Adrenal gland (tissue), 12 donors: ENCODE results near the gene MUC22. TPM values are rescaled to one million over a fixed set of nuclear protein-coding genes. Genes with fewer than 3 reads are reported as not detected.
A peak's percentile ranks its signal among the peaks of the same experiment; 100 is the strongest.
"Not testable (repeated sequence)": the region's sequence is repeated elsewhere in the genome, so short reads cannot be mapped to it uniquely, and the experiment has no call there.

Experiments
- DNase-seq, 7 donors: peaks; one replicate each; pipeline ENCODE4 v3.0.0-alpha.2; 2019 to 2020
- H3K27ac ChIP-seq, 5 donors: fragments of 200-600 bp; sonication (generic) in 4 of 5; 1 replicate in 3 of 5; 2 replicates in 2 of 5; pipeline versions ENCODE4 v1.5.1 to v1.8.0; 2016 to 2020; ENCODE audit warnings: mild to moderate bottlenecking in 1 of 5
- H3K27me3 ChIP-seq: fragments of 200-600 bp; 2 replicates; pipeline ENCODE4 v1.8.0; 2021
- H3K36me3 ChIP-seq, 2 donors: fragments of 200-600 bp; replicated peaks in 1 of 2; 1 replicate in 1 of 2; 2 replicates in 1 of 2; pipeline versions ENCODE4 v1.5.1 to v1.8.0; 2018 to 2022
- H3K4me1 ChIP-seq, 2 donors: fragments of 200-600 bp; replicated peaks in 1 of 2; 1 replicate in 1 of 2; 2 replicates in 1 of 2; pipeline versions ENCODE4 v1.5.1 to v1.8.0; 2018 to 2021
- H3K4me3 ChIP-seq, 4 donors: fragments of 200-600 bp; sonication (generic) in 3 of 4; one replicate each; pipeline ENCODE4 v1.5.1; 2016 to 2018
- H3K9me3 ChIP-seq, 3 donors: fragments of 200-600 bp; sonication (generic) in 1 of 3; replicated peaks in 1 of 3; 1 replicate in 2 of 3; 2 replicates in 1 of 3; pipeline versions ENCODE4 v1.5.1 to v1.8.0; 2016 to 2021
- CTCF ChIP-seq, 6 experiments: fragments of 450-650 bp in 4 of 6; fragments of 200-600 bp in 2 of 6; sonication (generic) in 1 of 6; IDR thresholded peaks; 1 replicate in 5 of 6; 2 replicates in 1 of 6; pipeline versions ENCODE4 v1.5.1 to v1.8.0; 2016 to 2021; ENCODE audit warnings: antibody characterized with exemption in 6 of 6, mild to moderate bottlenecking in 2 of 6, moderate library complexity in 1 of 6
- POLR2A ChIP-seq, 2 donors: fragments of 450-650 bp; IDR thresholded peaks; one replicate each; pipeline ENCODE4 v1.6.1; 2017; ENCODE audit warnings: antibody characterized with exemption in 2 of 2, mild to moderate bottlenecking in 2 of 2, moderate library complexity in 1 of 2
- WGBS, 4 donors: extraction: QIAGEN DNeasy Blood & Tissue Kit in 2 of 4; methylation state at CpG; one replicate each; pipeline versions ENCODE4 v1.1.5 to v1.1.7; 2013 to 2017; 5-methylcytosine and 5-hydroxymethylcytosine counted together
- intact Hi-C, 2 donors: fragments of 100-400 bp; cut with DNase I; formaldehyde crosslinking; loops; one replicate each; pipeline versions ENCODE4 v1.14.1 to v1.15.0; 2022 to 2023
- polyA plus RNA-seq, 3 donors: library from polyadenylated mRNA; stranded (reverse); fragments of 200-250 nt in 2 of 3; fragments of 350-450 nt in 1 of 3; fragmentation: Illumina TruSeq in 1 of 3; extraction: RNeasy Lipid Tissue Mini Kit (QIAGEN cat#74804) in 1 of 3; gene quantifications; one replicate each; pipeline ENCODE4 v1.2.3, GENCODE V29; 2013 to 2014
- total RNA-seq, 9 donors: library from RNA; depleted of rRNA in 4 of 9; stranded (reverse); fragments of >200 nt in 4 of 9; fragments of 120-200 nt in 1 of 9; fragmentation: NEBNext Ultra II Directional in 1 of 9; extraction: Animal tissue kit (Norgen Biotek cat#: 25700) in 1 of 9; gene quantifications; one replicate each; pipeline versions ENCODE4 v1.1.0 to v1.2.4, GENCODE V29; 2013 to 2023
- donor health status: healthy with polysubstance abuse.
- donor health status: Bipolar disorder and iron deficiency.
- donor health status: DM: yes; HTN: yes; CAD: no.
- donor health status: DM: no; HTN: no; CAD: no.
- donor health status: DM: no; HTN: no; CAD: no.
- donor health status: DM: yes; HTN: yes; CAD: no.

MUC22 gene
- total and polyA plus RNA-seq, 12 donors, result not detected

GRCh38 chr6:31041372-31041974, 31.2 kb downstream of the MUC22 start:
- Histone ChIP-seq H3K4me3 (no peak overlapping the region), H3K27me3 (peaks cover 4% of the 10 kb centered on the region), H3K27ac (no peak overlapping the region), H3K9me3 (no peaks in the 10 kb centered on the region), H3K4me1 (no peaks in the 10 kb centered on the region), H3K36me3 (no peaks in the 10 kb centered on the region)
- 72 to 79% (median 76%) methylated on average over 11 to 12 of the region's 12 CpGs for WGBS, 4 donors
- TF ChIP-seq CTCF (IDR thresholded peaks at IDR 0.05), result no peak
- no peak for TF ChIP-seq POLR2A (IDR thresholded peaks at IDR 0.05)
- DNase-seq, result no peak
- intact Hi-C loops, result loop anchor here in 1 of 2 donors (5.0 kb wide), 1 partner anchor 124 kb away; no protein-coding TSS in a partner anchor

GRCh38 chr6:31042806-31043205, 32.5 kb downstream of the MUC22 start:
- intact Hi-C loops, result loop anchor here in 1 of 2 donors (5.0 kb wide), 1 partner anchor 126 kb away; no protein-coding TSS in a partner anchor
- no peak overlapping the region for H3K27ac ChIP-seq

GRCh38 chr6:31048099-31048498, 37.8 kb downstream of the MUC22 start:
- Histone ChIP-seq H3K36me3 (no peaks in the 10 kb centered on the region), H3K4me1 (no peaks in the 10 kb centered on the region), H3K4me3 (no peak overlapping the region), H3K27me3 (peaks cover 16% of the 10 kb centered on the region), H3K9me3 (no peaks in the 10 kb centered on the region), H3K27ac (no peak overlapping the region)
- 59 to 75% (median 61%) methylated on average over 4 of the region's 4 CpGs for WGBS, 4 donors
- TF ChIP-seq CTCF (IDR thresholded peaks at IDR 0.05) (no peak), POLR2A (IDR thresholded peaks at IDR 0.05) (no peak)
- no peak for DNase-seq
- intact Hi-C loops, result no loop called here

More at GRCh38 chr6:31042806-31043205, 32.5 kb downstream of the MUC22 start:
- TF ChIP-seq CTCF (IDR thresholded peaks at IDR 0.05), result peak; percentile 26 to 61 (median 44)
- no peak for TF ChIP-seq POLR2A (IDR thresholded peaks at IDR 0.05)
- H3K36me3 ChIP-seq, result no peaks in the 10 kb centered on the region
- H3K4me1 ChIP-seq, result no peaks in the 10 kb centered on the region
- H3K4me3 ChIP-seq, result no peak overlapping the region
- H3K27me3 ChIP-seq, result peaks cover 8% of the 10 kb centered on the region
- peak; percentile 53 to 71 (median 61) for DNase-seq
- H3K9me3 ChIP-seq, result no peaks in the 10 kb centered on the region
- 23 to 39% (median 30%) methylated on average over 4 of the region's 4 CpGs for WGBS, 4 donors

GRCh38 chr6:31049518-31049917, 39.2 kb downstream of the MUC22 start:
- TF ChIP-seq CTCF (IDR thresholded peaks at IDR 0.05), result no peak
- no peak for TF ChIP-seq POLR2A (IDR thresholded peaks at IDR 0.05)
- intact Hi-C loops, result no loop called here
- no peaks in the 10 kb centered on the region for H3K9me3 ChIP-seq
- no peaks in the 10 kb centered on the region for H3K36me3 ChIP-seq
- H3K4me1 ChIP-seq, result no peaks in the 10 kb centered on the region
- DNase-seq, result no peak
- WGBS, 4 donors, result 82 to 91% (median 84%) methylated on average over 6 of the region's 6 CpGs
- no peak overlapping the region for H3K4me3 ChIP-seq
- H3K27me3 ChIP-seq, result peaks cover 16% of the 10 kb centered on the region
- H3K27ac ChIP-seq, result no peak overlapping the region

- H3K36me3 ChIP-seq, H3K4me1 ChIP-seq, DNase-seq, H3K9me3 ChIP-seq, H3K27ac ChIP-seq, H3K4me3 ChIP-seq, intact Hi-C loops, H3K27me3 ChIP-seq: not testable (repeated sequence)
- WGBS, 4 donors, result 79 to 90% (median 83%) methylated on average over 4 of the region's 4 CpGs
These were observed 42.9 kb downstream of the MUC22 start for GRCh38 chr6:31053187-31053586.
